Measurements from ENCODE around the gene DIPK1A.

DNA sequence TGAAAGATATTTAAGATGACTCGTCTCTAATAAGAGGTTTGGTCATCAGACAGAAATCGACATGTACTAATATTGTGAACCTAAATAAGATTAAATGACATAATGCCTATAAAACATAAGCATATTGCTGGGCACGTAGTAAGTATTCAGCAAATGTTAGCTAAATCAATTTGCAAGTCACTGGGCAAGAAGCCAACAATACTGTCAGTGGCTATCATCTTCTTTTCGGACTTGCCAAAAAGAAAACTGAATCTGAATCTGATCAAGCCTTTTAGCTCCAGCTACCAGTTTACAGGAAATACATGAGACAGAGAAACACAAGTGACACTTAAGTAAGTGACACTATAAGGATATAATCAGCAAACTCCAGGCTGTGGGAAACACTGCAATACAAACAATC is 83.5 kb downstream of the DIPK1A start:
- TF ChIP-seq, protein P1, sequence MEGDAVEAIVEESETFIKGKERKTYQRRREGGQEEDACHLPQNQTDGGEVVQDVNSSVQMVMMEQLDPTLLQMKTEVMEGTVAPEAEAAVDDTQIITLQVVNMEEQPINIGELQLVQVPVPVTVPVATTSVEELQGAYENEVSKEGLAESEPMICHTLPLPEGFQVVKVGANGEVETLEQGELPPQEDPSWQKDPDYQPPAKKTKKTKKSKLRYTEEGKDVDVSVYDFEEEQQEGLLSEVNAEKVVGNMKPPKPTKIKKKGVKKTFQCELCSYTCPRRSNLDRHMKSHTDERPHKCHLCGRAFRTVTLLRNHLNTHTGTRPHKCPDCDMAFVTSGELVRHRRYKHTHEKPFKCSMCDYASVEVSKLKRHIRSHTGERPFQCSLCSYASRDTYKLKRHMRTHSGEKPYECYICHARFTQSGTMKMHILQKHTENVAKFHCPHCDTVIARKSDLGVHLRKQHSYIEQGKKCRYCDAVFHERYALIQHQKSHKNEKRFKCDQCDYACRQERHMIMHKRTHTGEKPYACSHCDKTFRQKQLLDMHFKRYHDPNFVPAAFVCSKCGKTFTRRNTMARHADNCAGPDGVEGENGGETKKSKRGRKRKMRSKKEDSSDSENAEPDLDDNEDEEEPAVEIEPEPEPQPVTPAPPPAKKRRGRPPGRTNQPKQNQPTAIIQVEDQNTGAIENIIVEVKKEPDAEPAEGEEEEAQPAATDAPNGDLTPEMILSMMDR (IDR thresholded peaks at IDR 0.05 in 8 of 11, conservative IDR thresholded peaks at IDR 0.05 in 3 of 11) = no peak
- TF ChIP-seq POLR2A (IDR thresholded peaks at IDR 0.05) = no peak

Data from spleen (tissue), 7 donors.